ENCODE data around the gene TTYH3.

The TTYH3 gene

GRCh38 chr7:2617325-2617905, 14.4 kb upstream of the TTYH3 start:
- no peak for DNase-seq (ENCODE audit: extremely low read depth, low read depth)
- TF ChIP-seq CTCF (IDR thresholded peaks at IDR 0.05; ENCODE audit: low read depth, low read length, missing control alignments): no peak

GRCh38 chr7:2619116-2619515, 12.7 kb upstream of the TTYH3 start:
- DNase-seq (ENCODE audit: extremely low read depth, low read depth): no peak
- no peak for TF ChIP-seq CTCF (IDR thresholded peaks at IDR 0.05; ENCODE audit: low read depth, low read length, missing control alignments)
- no peak overlapping the region for H3K4me3 ChIP-seq (replicated peaks; ENCODE audit: low read depth, low read length)

More at GRCh38 chr7:2617325-2617905, 14.4 kb upstream of the TTYH3 start:
- no peak overlapping the region for H3K4me3 ChIP-seq (replicated peaks; ENCODE audit: low read depth, low read length)

- DNase-seq (ENCODE audit: extremely low read depth, low read depth): no peak
- H3K4me3 ChIP-seq (replicated peaks; ENCODE audit: low read depth, low read length): no peak overlapping the region
- no peak for TF ChIP-seq CTCF (IDR thresholded peaks at IDR 0.05; ENCODE audit: low read depth, low read length, missing control alignments)
Observed at GRCh38 chr7:2621061-2621828, 10.5 kb upstream of the TTYH3 start.

- TF ChIP-seq CTCF (IDR thresholded peaks at IDR 0.05; ENCODE audit: low read depth, low read length, missing control alignments): no peak
- DNase-seq (ENCODE audit: extremely low read depth, low read depth): no peak
- H3K4me3 ChIP-seq (replicated peaks; ENCODE audit: low read depth, low read length): no peak overlapping the region
Observed at GRCh38 chr7:2621948-2622640, 9.7 kb upstream of the TTYH3 start.

- DNase-seq (ENCODE audit: extremely low read depth, low read depth): no peak
- H3K4me3 ChIP-seq (replicated peaks; ENCODE audit: low read depth, low read length): no peak overlapping the region
- no peak for TF ChIP-seq CTCF (IDR thresholded peaks at IDR 0.05; ENCODE audit: low read depth, low read length, missing control alignments)
Observed at GRCh38 chr7:2622869-2623697, 8.7 kb upstream of the TTYH3 start.

- no peak for TF ChIP-seq CTCF (IDR thresholded peaks at IDR 0.05; ENCODE audit: low read depth, low read length, missing control alignments)
- DNase-seq (ENCODE audit: extremely low read depth, low read depth): no peak
- no peak overlapping the region for H3K4me3 ChIP-seq (replicated peaks; ENCODE audit: low read depth, low read length)
Observed at GRCh38 chr7:2623698-2624014, 8.1 kb upstream of the TTYH3 start.

All from HFF-Myc (cell line).